ENCODE data around the gene NOTCH4.

Gene NOTCH4

DNA sequence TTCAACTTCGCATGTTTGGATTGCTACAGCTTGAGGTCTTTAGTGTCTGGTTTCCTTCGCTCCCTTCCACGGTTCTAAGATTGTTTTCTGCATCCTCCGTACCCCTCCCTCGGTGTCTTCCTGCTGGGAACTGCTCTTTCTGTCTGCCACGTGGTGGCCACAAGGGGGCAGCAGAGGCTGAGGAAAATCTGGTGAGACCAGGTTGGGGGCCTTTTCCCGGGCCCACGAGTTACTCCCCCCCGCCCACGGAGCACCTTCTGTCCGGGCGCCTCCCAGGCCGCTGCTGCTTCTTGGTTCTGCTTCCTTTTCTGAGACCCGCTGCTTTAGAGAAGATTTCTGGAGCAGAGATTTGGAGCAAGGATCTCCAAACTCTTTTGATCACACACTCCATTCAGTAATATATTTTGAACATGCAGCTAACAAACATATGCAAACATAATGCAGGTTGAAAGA lies 21.1 kb upstream of the NOTCH4 start (continued):
- TF ChIP-seq, protein P1, sequence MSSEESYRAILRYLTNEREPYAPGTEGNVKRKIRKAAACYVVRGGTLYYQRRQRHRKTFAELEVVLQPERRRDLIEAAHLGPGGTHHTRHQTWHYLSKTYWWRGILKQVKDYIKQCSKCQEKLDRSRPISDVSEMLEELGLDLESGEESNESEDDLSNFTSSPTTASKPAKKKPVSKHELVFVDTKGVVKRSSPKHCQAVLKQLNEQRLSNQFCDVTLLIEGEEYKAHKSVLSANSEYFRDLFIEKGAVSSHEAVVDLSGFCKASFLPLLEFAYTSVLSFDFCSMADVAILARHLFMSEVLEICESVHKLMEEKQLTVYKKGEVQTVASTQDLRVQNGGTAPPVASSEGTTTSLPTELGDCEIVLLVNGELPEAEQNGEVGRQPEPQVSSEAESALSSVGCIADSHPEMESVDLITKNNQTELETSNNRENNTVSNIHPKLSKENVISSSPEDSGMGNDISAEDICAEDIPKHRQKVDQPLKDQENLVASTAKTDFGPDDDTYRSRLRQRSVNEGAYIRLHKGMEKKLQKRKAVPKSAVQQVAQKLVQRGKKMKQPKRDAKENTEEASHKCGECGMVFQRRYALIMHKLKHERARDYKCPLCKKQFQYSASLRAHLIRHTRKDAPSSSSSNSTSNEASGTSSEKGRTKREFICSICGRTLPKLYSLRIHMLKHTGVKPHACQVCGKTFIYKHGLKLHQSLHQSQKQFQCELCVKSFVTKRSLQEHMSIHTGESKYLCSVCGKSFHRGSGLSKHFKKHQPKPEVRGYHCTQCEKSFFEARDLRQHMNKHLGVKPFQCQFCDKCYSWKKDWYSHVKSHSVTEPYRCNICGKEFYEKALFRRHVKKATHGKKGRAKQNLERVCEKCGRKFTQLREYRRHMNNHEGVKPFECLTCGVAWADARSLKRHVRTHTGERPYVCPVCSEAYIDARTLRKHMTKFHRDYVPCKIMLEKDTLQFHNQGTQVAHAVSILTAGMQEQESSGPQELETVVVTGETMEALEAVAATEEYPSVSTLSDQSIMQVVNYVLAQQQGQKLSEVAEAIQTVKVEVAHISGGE (tag by site-specific recombination; conservative IDR thresholded peaks at IDR 0.05; ENCODE audit: low read depth), result peak; percentile 33; the same call in 1 of the 2 replicates
- TF ChIP-seq SP7 (tag by site-specific recombination; IDR thresholded peaks at IDR 0.05) (peak; percentile 60), ZNF221 (tag by site-specific recombination; IDR thresholded peaks at IDR 0.05; ENCODE audit: borderline replicate concordance) (0 out of 2 replicates have a peak, but pooled peaks have one; percentile 75), ZNF24 (tag by site-specific recombination; IDR thresholded peaks at IDR 0.05) (0 out of 2 replicates have a peak, but pooled peaks have one; percentile 33), MEIS1 (CRISPR knock-in tag; IDR thresholded peaks at IDR 0.05; ENCODE audit: borderline replicate concordance) (no peak), ZNF223 (tag by site-specific recombination; IDR thresholded peaks at IDR 0.05) (no peak), ZNF341 (tag by site-specific recombination; IDR thresholded peaks at IDR 0.05; ENCODE audit: low read depth) (no peak), GLIS1 (tag by site-specific recombination; IDR thresholded peaks at IDR 0.05) (peak; percentile 65), EGR2 (tag by site-specific recombination; IDR thresholded peaks at IDR 0.05; ENCODE audit: low read depth) (peak; percentile 78), ZIC2 (tag by site-specific recombination; IDR thresholded peaks at IDR 0.05) (peak; percentile 71), ZBTB17 (tag by site-specific recombination; IDR thresholded peaks at IDR 0.05) (peak; percentile 79; the same call in 1 of the 2 replicates), ZBTB8A (tag by site-specific recombination; IDR thresholded peaks at IDR 0.05) (peak; percentile 39), ZNF132 (tag by site-specific recombination; IDR thresholded peaks at IDR 0.05; ENCODE audit: borderline replicate concordance) (no peak), ZNF302 (tag by site-specific recombination; IDR thresholded peaks at IDR 0.05; ENCODE audit: low read depth) (no peak), WT1 (tag by site-specific recombination; IDR thresholded peaks at IDR 0.05) (no peak), ZNF433 (tag by site-specific recombination; IDR thresholded peaks at IDR 0.05; ENCODE audit: low read depth) (no peak), RBAK (tag by site-specific recombination; IDR thresholded peaks at IDR 0.05) (no peak), ZNF560 (tag by site-specific recombination; IDR thresholded peaks at IDR 0.05; ENCODE audit: borderline replicate concordance) (no peak), ZNF394 (tag by site-specific recombination; IDR thresholded peaks at IDR 0.05; ENCODE audit: borderline replicate concordance) (peak; percentile 60; the same call in 1 of the 2 replicates), ZNF2 (tag by site-specific recombination; IDR thresholded peaks at IDR 0.05) (peak; percentile 78), ZBTB7A (tag by site-specific recombination; IDR thresholded peaks at IDR 0.05; ENCODE audit: low read depth) (no peak), GFI1B (tag by site-specific recombination; IDR thresholded peaks at IDR 0.05) (0 out of 2 replicates have a peak, but pooled peaks have one; percentile 39), ZNF335 (tag by site-specific recombination; conservative IDR thresholded peaks at IDR 0.05) (peak; percentile 65), YY2 (tag by site-specific recombination; IDR thresholded peaks at IDR 0.05) (no peak), ZNF366 (tag by site-specific recombination; conservative IDR thresholded peaks at IDR 0.05) (peak; percentile 35; the same call in 1 of the 2 replicates), ZNF843 (tag by site-specific recombination; IDR thresholded peaks at IDR 0.05) (no peak), ZBTB48 (tag by site-specific recombination; IDR thresholded peaks at IDR 0.05) (0 out of 2 replicates have a peak, but pooled peaks have one; percentile 31), ZNF248 (tag by site-specific recombination; IDR thresholded peaks at IDR 0.05) (no peak)
- TF ChIP-seq, protein P2, sequence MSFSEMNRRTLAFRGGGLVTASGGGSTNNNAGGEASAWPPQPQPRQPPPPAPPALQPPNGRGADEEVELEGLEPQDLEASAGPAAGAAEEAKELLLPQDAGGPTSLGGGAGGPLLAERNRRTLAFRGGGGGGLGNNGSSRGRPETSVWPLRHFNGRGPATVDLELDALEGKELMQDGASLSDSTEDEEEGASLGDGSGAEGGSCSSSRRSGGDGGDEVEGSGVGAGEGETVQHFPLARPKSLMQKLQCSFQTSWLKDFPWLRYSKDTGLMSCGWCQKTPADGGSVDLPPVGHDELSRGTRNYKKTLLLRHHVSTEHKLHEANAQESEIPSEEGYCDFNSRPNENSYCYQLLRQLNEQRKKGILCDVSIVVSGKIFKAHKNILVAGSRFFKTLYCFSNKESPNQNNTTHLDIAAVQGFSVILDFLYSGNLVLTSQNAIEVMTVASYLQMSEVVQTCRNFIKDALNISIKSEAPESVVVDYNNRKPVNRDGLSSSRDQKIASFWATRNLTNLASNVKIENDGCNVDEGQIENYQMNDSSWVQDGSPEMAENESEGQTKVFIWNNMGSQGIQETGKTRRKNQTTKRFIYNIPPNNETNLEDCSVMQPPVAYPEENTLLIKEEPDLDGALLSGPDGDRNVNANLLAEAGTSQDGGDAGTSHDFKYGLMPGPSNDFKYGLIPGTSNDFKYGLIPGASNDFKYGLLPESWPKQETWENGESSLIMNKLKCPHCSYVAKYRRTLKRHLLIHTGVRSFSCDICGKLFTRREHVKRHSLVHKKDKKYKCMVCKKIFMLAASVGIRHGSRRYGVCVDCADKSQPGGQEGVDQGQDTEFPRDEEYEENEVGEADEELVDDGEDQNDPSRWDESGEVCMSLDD (tag by site-specific recombination; IDR thresholded peaks at IDR 0.05), result peak; percentile 57; the same call in 1 of the 2 replicates
- TF ChIP-seq, protein P3, sequence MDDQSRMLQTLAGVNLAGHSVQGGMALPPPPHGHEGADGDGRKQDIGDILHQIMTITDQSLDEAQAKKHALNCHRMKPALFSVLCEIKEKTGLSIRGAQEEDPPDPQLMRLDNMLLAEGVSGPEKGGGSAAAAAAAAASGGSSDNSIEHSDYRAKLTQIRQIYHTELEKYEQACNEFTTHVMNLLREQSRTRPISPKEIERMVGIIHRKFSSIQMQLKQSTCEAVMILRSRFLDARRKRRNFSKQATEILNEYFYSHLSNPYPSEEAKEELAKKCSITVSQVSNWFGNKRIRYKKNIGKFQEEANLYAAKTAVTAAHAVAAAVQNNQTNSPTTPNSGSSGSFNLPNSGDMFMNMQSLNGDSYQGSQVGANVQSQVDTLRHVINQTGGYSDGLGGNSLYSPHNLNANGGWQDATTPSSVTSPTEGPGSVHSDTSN (CRISPR knock-in tag; IDR thresholded peaks at IDR 0.05), result no peak
- TF ChIP-seq, protein P4, sequence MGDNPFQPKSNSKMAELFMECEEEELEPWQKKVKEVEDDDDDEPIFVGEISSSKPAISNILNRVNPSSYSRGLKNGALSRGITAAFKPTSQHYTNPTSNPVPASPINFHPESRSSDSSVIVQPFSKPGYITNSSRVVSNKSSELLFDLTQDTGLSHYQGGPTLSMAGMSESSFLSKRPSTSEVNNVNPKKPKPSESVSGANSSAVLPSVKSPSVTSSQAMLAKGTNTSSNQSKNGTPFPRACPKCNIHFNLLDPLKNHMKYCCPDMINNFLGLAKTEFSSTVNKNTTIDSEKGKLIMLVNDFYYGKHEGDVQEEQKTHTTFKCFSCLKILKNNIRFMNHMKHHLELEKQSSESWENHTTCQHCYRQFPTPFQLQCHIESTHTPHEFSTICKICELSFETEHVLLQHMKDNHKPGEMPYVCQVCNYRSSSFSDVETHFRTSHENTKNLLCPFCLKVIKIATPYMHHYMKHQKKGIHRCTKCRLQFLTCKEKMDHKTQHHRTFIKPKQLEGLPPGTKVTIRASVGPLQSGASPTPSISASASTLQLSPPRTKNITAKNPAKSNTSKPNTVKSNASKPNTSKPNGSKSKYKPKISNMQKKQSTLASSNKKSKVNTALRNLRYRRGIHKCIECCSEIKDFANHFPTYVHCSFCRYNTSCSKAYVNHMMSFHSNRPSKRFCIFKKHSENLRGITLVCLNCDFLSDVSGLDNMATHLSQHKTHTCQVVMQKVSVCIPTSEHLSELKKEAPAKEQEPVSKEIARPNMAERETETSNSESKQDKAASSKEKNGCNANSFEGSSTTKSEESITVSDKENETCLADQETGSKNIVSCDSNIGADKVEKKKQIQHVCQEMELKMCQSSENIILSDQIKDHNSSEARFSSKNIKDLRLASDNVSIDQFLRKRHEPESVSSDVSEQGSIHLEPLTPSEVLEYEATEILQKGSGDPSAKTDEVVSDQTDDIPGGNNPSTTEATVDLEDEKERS (tag by site-specific recombination; IDR thresholded peaks at IDR 0.05), result no peak

Measured in HEK293 (cell line).